NB4 (cell line): ENCODE measurements around the gene ACRV1.

Source experiments
- DNase-seq: peaks from one replicate; pipeline ENCODE4 v3.0.0; 2010; ENCODE audit warnings: low read depth
- H3K4me3 ChIP-seq: one replicate; pipeline ENCODE4 v1.5.1; 2011; ENCODE audit warnings: mild to moderate bottlenecking, low read depth, low read length, moderate library complexity
- CTCF ChIP-seq: IDR thresholded peaks from one replicate; pipeline ENCODE4 v1.5.1; 2012; ENCODE audit warnings: low read depth, low read length
- MAX ChIP-seq: IDR thresholded peaks from 2 replicates; pipeline ENCODE4 v1.6.1; 2011; ENCODE audit warnings: low read depth, low read length
- MYC ChIP-seq: IDR thresholded peaks from 2 replicates; pipeline ENCODE4 v1.6.1; 2011; ENCODE audit warnings: low read depth, low read length
- POLR2A ChIP-seq: IDR thresholded peaks from 2 replicates; pipeline ENCODE4 v1.6.1; 2011; ENCODE audit warnings: mild to moderate bottlenecking; ENCODE audit not compliant: insufficient read length; ENCODE audit errors: extremely low read depth

The ACRV1 gene

DNA sequence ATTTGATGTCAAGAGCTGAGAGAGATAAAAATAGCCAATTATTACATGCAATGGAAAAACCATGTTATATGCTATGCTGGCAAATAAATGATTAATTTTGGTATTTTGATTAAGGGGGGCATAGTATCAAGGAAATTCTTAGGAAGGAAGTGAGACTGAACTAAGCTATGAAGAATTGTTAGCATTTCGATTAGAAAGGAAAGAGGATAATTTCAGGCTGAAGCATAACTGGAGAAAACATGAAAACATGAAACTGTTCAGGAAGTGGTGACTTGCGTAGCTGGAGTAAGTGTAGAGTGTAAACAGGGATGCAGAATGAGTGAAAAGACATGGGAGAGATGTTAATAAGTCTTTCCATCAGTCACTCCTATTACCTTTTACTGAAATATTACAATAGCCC is 6.4 kb downstream of the ACRV1 start:
- no peak for TF ChIP-seq CTCF
- TF ChIP-seq POLR2A: no peak
- no peak for TF ChIP-seq MAX
- no peak for TF ChIP-seq MYC
- no peak for DNase-seq
- H3K4me3 ChIP-seq: no peak overlapping the region

GRCh38 chr11:125671561-125671960 is 9.1 kb downstream of the ACRV1 start:
- no peak for DNase-seq
- TF ChIP-seq MAX (no peak), POLR2A (no peak), CTCF (no peak), MYC (no peak)
- no peak overlapping the region for H3K4me3 ChIP-seq

DNA sequence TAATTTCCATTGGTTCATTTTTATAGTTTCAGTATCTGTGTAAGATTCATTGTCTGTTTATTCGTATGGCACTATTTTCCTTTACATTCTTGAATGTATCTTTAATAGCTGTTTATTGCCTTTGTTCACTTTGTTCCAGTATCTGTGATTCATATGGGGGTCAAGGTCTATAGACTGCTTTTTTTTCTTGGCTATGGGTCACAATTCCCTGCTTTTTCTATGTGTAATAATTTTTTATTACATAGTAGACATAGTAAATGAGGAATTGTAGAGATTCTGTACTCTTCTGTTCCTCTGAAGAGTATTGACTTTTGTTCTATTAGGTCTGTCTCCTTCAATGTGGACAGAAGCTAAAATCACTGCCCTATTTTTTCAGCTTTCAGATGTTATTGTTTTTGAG is 10.5 kb downstream of the ACRV1 start:
- DNase-seq: no peak

GRCh38 chr11:125667151-125667550 is 13.5 kb downstream of the ACRV1 start:
- DNase-seq: no peak
- TF ChIP-seq CTCF (no peak), MYC (no peak), MAX (no peak)
- no peak overlapping the region for H3K4me3 ChIP-seq

More for the DNA sequence above, 10.5 kb downstream of the ACRV1 start:
- TF ChIP-seq MYC (no peak), POLR2A (no peak), CTCF (no peak), MAX (no peak)
- no peak overlapping the region for H3K4me3 ChIP-seq

GRCh38 chr11:125663910-125664309 is 16.7 kb downstream of the ACRV1 start:
- H3K4me3 ChIP-seq: no peak overlapping the region
- no peak for DNase-seq
- TF ChIP-seq CTCF (no peak), MAX (no peak), MYC (no peak), POLR2A (no peak)

DNA sequence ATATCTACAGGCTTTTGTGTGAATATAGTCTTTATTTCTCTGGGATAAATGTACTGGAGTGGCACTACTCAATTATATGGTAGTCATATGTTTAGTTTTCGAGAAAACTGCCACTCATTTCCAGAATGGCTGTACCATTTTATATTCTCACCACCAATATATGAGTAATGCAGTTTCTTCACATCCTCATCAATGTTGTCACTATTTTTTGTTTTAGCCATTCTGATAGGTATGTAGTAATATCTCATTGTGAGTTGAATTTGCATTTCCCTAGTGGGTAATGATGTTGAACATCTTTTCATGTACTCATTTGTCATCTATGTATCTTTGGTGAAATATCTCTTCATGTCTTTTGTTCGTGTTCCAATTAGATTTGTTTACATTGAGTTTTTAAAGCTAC is 18.0 kb downstream of the ACRV1 start:
- DNase-seq: no peak
- H3K4me3 ChIP-seq: no peak overlapping the region
- no peak for TF ChIP-seq MAX
